ENCODE results near the gene TNS3.

- TF ChIP-seq POLR2AphosphoS5 (IDR thresholded peaks at IDR 0.05): no peak
- TF ChIP-seq POLR2A (IDR thresholded peaks at IDR 0.05): no peak
Measured at GRCh38 chr7:47332213-47332612, 249.7 kb downstream of the TNS3 start.
